Activated naive CD4-positive, alpha-beta T cell treated with Interleukin-2 at 50 U/mL for 16 hours (primary cell): Measurements from ENCODE around the gene NEK6.
A peak's percentile ranks its signal among the peaks of the same experiment; 100 is the strongest.

Experiments
- DNase-seq: peaks from one replicate; pipeline ENCODE4 v3.0.0-alpha.2; 2020

The NEK6 gene

DNA sequence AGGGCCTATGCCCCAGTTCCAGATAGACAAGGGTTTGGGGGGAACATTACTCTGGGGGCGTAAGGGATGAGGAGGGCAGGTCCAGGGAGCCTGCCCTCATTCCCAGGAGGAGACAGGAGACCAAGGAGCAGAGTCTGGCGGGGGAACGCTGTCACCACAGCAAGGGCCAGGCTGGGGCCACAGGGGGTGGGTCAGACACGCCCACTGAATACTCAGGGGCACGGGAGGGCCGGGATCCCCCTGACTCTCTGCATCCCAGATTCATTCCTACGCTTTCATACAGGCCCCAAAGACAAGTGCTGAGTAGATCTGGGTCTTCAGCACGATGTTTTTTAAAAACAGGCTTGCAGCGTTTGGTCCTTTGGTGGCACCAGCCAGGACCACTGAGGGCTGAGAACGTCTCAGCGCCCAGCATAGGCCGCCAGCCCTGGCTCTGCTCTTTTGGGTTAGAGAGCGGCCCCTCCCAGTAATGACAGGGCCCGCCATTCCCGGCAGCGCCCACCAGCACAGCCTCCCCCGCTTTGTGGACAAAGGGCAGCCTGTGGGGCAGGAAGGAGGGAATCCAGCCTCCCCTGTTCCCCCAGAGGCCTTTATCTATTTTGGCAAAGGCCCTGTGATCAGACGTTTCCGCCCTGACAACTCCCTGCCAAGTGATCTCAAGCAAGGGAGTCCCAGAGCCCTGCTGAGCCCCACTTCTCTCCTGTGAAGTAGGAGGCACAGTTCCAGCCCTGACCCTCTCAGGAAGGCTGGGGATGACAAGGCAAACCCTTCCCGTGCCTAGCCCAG, 24.9 kb downstream of the NEK6 start:
- DNase-seq, result no peak

DNA sequence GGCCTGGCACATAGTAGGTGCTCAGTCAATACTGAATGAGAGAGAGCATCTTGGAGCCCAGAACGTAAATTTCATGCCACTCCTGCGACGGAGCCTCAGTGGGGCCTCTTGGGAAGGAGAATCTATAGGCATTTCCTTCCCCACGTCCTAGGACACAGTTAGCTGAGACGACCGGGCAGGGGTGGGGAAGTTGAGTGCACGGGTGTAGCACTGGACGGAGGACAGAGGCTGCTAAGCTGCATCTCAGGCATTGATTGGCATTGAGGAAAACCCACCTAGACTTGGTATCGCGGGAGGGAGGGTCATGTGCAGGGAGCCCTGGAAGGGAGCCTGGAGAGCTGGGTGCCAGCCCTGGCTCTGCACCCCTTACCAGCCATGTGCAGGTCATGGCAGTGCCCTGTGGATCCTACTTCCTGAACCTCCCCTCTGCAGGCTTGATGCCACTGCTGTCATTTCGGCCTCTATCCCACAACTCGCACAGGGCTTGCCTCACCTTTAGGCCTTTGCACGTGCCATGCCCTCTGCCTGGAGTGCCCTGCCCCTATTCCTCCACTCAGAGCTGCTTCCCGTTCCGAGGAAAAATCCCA, 25.6 kb downstream of the NEK6 start:
- no peak for DNase-seq

DNA sequence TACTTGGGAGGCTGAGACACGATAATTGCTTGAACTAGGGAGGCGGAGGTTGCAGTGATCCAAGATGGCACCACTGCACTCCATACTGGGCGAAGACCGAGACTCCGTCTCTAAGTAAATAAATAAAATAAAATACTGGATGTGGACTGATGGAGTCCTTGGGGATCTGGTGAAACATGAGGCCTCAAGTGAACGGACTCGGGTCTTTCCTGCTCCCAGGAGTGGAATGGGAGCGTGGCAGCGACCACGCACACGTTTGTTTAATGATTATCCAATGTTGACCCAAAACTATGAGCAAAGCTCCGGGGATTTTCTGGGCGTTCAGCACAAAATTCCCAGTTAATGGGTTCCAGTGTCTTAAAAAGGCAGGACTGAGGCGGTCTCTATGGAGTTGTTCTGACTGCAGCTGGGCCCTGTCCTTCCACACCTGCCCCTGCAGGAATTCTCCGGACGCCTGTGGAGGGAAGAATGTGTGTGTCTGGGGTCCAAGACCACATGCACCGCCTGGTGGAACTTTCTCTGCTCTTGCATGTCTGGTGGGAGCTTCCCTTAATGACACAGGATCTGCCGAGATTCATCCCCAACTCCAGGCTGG, 26.6 kb downstream of the NEK6 start:
- DNase-seq, result no peak

DNA sequence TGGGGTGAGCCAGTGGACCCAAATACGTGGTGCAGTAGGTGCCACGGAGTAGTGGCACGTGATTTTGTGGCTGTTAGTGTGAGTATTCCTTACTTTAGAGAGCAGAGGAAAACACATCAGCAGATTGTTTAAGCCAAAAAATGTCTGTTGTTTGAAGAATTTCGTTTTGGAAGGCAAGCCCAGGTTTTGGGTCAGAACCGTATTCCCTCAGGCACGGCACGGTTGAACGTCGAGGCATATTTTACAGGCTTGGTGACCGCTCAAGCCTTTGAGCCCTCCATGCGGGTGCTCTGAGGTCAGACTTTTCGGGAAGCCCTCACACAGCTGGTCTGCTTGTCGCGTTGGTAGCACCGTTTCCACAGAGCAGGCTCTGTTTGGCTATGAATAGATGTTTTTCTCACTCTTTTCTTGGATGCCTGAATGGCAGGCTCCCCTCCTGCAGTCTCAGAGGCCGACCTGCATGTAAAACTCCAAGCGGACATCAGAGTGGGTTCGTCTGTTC, 27.2 kb downstream of the NEK6 start:
- no peak for DNase-seq

DNA sequence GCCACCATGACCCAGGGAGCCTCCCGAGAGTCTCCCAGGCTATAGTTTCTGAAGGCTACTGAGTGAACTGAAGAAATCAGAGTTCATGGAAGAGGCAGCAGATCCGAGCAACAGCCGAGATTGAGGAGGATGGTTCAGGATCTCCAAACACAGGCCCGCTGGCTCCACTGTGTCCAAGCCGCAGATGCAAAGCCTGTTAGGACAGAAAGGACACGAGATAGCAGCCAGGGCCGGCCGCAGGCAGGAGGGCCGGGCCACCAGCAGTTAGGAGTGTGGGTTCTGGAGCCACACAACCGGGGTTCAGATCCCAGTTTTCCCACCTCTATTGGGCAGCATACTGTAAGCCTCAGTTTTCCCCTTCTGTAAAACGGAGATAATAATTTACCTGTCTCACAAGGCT, 27.7 kb downstream of the NEK6 start:
- DNase-seq, result no peak

DNA sequence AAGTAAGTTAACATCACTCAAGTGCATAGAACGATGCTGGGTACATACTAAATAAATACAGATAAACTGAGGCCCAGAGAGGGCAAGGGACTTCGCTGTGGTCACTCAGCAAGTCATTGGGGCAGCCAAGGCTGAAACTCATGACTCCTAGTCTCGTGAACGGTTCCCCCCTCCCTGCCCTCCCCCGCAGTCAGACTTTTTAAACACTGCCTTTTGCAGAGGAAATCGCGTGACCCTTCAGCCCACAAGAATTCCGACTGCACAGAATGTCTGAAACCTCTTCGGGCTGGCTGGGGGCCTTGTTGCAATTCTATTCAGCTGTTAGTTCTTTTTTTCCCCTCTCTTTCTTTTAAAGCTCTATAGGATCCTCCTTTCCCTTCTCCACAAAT, 28.1 kb downstream of the NEK6 start:
- peak; percentile 69 for DNase-seq

DNA sequence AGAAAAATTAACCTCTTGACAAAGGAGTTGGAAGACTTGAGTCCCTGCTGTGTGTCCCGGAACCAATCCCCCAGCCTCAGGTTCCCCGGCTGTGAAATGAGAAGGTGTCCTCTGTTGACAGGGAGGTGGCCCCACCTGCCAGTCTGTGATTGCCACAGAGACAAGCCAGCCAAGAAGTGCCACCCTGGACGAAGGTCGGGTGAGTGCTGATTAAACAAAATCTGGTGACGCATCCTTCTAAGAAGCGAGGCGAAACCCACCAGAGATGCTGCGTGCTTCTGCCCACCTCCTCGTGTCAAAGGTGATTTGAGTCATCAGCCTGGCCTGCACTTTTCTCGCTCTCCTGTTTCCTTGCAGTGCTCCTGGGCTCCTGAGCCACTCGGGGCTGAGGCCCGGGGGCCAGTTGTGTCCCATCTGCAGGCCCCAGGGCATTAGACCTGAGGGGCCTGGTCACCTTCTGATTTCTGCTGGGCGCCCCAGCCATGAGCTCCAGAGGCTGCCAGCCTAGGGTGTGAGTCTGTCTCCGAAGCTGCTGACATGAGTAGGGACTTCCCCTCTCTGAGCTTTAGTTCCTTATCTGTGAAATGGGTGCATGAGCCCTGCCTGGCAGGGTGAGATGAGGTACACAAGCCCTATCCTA, 28.7 kb downstream of the NEK6 start:
- DNase-seq, result peak; percentile 78

DNA sequence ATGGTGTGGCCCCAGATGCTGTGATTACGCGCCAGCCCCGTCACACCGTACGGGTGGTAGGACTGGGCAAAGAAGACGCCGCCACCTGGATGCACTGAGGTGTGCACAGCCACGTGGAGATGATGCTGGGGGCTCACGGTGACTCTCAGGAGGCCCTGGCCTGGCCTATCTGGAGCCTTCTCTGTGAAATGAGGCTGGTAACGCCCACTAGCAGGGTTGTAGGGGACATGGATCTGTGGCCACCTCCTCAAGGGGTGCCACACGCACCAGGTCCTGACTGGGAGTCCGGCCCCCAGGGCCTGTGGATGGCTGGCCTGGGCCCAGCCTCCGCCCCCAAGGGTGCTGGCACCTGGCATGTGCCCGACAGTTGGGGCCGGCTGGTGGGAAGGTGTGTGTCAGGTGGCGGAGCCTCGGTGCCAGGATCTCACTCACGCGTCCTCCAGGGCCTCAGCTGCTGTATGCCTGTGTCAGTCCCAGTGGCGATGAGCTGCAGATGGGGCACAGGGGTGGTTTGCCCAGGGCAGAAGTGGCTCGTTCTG, 32.4 kb downstream of the NEK6 start:
- DNase-seq, result no peak

DNA sequence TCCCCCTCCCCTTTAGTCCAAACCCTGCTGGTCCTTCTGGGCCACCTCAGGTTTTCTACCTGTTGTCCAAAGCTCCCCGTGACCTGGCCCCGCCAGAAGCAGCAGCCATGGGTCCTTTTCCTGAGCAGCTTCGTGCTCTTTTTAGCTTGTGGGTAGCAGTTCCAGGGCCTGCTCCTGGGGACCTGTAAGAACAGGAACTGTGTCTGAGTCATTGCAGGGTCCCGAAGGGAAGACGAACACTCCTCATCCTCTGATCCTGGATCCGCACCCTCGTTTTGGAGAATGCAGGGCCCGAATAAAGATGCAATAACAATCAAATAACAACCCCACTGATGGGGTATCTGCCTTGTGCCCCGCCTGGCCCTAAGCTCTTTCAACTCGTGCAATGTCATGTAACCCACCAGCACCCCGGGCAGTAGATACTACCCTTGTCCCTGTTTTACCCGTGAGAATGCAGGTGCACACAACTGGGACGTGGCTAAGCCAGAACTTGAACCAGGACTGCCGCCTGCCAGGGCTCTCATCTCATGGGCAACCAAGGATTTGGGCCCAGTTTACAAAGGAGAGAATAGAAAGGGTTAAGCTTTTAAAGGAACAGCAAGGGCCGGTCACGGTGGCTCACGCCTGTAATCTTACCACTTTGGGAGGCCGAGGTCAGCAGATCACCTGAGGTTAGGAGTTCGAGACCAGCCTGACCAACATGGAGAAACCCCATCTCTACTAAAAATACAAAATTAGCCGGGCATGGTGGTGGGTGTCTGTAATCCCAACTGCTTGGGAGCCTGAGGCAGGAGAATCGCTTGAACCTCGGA, 33.2 kb downstream of the NEK6 start:
- no peak for DNase-seq

DNA sequence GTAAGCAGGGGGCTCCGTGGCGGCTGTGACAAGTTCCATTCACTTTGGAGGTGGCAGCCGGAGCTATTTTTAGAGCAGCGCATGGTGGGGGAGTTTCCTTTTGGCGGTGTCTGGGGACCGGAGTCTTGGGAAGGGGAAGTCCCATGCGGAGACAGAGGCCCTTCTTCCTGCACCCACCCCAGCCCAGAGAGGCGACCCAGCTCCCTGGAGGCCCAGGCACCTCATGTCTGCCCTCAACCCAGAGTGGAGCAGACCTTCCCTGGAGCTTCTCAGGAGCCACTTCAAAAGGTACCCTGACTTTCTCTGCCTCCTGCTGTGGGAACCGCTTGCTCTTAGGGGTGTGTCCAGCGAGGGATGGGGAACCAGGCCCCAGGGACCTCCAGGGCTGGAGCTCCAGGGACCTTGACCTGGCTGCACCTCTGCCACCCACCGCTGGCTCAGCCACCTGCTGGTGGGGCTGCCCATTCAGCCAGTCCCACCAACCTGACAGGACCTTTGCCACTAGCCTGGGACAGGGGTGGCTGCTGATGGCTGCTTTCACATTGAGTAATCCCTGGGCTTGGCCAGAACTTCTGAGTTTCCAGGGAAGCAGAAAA, 34.1 kb downstream of the NEK6 start:
- DNase-seq, result peak; percentile 46

DNA sequence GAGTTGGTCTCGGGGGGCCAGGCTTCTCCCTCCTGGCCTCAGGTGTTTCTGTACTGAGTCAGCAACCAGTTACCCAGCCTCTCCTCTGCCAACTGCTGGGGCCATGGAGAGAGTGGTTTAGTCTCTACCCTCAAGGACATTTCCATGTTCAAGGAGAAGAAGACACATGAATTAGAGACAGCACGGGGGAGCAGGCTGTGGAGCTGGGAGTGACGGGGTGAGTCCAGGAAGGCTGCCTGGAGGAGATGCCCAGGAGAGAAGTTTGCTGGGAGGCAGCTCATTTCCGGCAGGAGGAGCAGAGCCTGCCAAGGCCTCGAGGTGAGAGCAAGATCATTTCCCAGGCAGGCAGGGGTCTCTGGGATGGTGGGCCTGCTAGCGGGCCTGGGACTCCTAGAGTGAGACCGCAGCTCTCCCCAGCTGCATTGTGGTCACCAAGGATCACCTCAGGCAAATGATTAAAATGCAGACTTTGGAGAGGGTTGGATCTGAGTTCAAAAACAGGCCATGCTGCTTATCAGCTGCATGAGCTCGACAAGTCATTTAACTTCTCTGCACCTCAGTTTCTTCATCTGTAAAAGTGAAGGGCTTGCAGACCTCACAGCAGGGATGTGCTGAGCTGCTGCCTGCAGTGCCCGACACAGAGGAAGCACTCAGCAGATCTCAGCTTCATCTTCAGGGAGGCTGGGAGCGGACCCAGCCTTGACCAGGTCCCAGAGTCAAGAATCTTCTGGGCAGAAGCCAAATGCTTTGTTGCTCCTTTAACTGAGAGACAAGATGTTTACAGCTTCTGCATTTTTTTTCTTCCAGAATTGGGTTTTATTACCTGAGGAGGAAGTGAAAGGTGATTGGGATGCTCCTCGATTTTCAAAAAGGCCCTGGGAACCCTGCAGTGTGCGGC, 35.2 kb downstream of the NEK6 start:
- no peak for DNase-seq

DNA sequence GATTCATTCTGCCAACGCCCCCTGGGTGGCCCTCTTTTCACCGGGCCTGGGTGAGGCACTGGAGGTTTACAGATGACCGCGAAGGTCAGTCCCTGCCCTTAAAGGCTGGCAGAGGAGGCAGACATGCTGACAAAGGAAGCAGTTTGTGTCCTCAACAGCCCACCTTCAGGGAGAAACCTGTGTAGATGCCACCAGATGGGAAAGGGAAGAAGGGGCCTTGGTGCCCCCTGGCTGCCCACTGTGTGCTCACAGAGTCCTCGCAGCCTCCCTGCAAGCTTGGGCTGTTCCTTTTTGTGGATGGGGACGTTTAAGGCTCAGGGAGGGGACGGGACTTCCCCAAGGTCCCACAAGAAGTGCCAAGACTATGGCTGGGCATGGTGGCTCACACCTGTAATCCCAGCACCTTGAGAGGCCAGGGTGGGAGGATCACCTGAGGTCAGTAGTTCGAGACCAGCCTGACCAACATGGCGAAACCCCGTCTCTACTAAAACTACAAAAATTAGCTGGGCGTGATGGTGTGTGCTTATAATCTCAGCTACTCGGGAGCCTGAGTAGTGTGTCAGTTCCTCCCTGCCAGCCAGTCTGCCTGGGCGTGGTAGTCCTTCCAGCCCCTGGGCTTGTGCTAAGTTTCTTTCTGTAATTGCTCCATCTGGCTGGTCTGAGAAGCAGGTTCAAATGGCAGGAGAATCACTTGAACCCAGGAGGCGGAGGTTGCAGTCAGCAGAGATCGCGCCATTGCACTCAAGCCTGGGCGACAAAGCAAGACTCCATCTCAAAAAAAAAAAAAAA, 36.2 kb downstream of the NEK6 start:
- no peak for DNase-seq

DNA sequence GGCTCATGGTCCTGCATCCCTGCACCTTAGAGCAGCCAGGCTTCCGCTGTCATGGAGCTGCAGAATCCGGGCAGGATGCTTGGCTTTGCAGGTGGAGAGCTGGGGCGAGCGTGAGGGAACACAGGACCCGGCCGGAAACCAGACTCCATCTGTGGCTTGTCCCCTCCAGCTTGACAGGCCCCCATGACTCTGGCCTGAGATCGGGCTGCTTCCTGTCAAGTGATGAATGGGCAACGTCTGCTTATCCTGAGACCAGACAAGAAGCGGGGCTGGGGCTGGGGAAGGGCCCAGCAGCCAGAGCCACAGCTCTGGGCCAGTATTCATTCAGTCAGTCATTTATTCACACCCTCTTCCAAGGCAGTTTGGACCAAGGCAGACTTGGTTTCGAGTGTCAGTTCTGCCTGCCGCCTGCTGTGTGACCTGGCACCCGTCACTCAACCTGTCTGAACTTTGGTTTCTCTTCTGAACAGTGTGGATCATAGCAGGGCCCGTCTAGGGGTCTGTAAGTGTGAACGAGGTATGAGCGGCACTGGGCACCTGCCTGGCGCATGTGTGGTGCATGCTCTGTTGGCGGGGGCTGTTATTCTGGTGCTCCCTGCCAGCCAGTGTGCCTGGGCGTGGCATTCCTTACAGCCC, 37.5 kb downstream of the NEK6 start:
- no peak for DNase-seq

DNA sequence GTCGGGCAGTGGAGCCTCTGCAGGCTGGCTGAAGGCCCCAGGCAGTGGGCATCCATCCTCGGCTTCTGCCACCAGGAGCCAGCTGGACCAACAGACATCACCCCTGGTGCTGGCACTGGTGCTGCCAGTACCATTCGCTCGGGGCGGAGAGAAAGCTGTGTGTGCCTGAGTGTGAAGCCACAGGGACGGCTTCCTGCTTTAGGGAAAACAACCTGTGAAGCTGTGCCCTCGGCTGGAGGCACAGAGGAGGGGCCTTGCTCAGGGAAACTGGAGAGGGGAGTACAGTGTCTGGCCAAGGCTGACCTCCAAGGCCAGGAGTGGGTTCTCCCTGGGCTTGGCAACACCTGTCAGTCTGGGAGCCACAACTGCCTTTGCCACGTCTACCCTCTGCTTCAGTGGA, 38.3 kb downstream of the NEK6 start:
- DNase-seq, result no peak

DNA sequence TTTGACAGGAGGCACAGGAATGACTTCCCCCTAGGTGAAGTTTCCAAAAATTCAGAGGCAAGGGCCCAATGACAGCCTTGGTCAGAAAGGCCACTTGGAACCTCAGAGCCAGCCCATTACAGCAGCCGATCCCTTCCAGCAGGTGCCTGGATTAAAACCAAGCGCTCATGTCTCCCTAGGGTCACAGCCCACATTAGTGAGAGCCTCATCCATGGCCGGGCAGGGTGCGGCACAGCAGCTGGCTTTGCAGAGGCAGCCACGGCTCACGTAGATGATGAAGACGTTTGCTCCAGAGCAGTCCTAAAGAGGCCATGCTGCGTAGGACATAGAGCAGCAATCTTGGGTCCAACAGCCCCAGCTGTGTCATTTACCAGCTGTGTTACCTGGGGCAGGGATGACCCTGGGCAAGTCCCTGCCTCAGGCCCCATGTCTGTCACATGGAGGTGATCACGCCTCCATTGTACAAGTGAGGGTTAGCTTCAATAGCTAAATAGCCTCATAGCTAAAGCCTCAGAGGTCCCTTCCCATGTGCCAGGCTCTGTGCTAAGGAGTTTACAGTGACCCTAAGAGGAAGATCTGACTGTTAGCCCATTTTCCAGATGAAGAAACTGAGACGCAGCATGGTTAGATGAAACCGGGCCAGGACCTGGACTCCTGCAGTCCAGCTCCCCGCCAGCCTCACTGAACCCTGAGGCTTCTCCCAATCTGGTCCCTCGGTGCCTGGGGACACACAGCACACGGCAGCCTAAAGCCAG, 39.2 kb downstream of the NEK6 start:
- DNase-seq, result no peak

DNA sequence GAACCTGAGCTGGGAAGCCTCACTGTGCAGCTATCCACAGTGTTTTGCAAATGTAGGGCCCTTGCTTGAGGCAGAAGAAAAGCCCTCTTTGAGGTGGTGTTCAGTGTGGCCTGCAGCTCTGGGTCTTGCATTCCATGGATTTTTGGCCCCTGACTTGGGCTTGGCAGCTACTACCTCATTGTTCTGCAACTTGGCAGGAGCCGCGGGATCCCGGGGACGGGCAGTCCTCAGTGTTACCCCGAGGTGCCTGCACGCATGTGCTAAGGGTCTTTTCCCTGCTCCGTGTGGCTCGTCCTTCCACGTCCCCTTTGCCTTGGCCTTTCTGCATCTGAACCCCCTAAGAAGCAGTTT, 39.8 kb downstream of the NEK6 start:
- DNase-seq, result no peak

DNA sequence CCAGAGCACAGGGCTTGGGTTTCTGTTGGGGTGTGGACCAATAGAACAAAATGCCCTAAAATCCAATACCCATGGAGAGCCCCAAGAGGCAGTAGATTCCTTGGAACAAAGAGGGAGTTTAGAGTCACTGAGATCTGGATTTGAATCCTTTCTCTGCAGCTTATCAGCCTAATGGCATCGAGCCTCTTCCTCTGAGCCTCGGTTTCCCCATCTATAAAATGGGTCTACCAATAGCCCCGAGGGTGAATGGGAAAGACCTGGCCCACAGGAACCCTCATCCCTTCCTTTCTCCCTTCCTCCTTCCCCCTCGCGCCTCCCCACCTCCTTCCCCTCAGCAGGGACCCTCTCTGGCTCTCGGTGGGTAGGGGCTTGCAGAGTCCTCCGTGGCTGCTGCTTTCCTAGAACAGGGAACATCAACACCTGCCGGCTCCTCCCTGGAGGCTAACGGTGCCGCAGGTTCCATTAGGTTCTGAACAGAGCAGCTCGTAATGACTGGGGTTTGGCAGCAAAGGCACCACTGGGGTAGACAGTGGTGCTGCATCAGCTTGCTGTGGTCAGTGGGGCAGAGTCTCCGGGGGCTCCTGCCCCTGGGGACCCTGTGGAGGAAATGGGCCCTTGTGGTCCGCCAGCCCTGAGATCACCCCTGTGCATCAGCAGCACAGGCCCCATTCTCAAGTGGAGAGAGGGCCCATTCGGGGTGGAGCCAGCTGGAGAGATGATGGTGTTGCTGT, 40.3 kb downstream of the NEK6 start:
- DNase-seq, result no peak

DNA sequence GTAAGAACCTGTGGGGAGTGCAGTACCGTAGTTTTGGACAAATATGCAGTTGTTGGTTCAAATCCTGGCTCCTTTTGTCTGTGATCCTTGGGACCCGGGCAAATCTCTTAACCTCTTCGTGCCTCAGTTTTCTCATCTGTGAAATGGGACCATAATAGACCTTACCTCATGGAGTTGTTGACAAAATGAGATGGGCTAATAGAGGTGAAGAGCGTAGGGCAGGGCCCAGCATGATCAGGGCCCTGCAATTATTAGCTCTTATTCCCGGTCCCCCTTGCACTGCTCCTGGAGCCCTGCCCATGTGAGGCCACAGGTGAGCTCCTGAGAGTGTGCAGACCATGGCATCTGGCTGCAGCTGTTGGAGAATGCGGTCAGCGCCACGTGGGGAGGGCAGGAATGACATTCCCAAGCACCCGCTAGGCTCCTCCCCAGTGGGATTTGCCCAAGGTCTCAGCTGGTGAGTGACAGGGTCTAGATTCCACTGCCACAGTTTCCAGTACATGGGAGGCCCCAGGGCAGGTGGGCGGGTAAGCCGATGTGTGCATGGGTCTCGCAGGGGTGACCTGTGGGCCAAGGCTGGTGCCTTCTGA, 41.0 kb downstream of the NEK6 start:
- DNase-seq, result no peak
